HepG2 (cell line): ENCODE data around the gene KRT81. TPM values are rescaled to one million over a fixed set of nuclear protein-coding genes. Genes with fewer than 3 reads are reported as not detected.

ENCODE experiments used
- ATAC-seq: fragments of 200-7000 bp; cut with Tn5 transposase; 3 replicates; pipeline ENCODE4 v1.9.1; 2020; ENCODE audit warnings: mild to moderate bottlenecking, moderate library complexity
- BruUV-seq: library from RNA; stranded (reverse); fragments of 400-500 nt; replicated peaks from 2 replicates; lab custom pipeline; 2021; lab: Mats Ljungman, UMichigan
- CTCF ChIA-PET: fragments of 300-600 bp; formaldehyde crosslinking; extraction: SDS; loops from one replicate; lab custom pipeline; 2021; ENCODE audit warnings: low total read pairs, inconsistent platforms, low intra/inter-chr PET ratio; lab: Yijun Ruan, JAX
- POLR2A ChIA-PET: fragments of 350-600 bp; sonication (Branson Sonifier 250); formaldehyde crosslinking; loops from one replicate; lab custom pipeline; 2020; ENCODE audit warnings: antibody characterized with exemption, inconsistent platforms; lab: Yijun Ruan, JAX
- DNase-seq: peaks from one replicate; pipeline ENCODE4 v3.0.0-alpha.2; 2015; ENCODE audit warnings: low spot score
- FAIRE-seq: peaks from 3 replicates; lab custom pipeline; 2011; peaks lifted over from hg19 to GRCh38; lab: Jason Lieb, UNC
- H2AFZ ChIP-seq: one replicate; pipeline ENCODE4 v1.6.1; 2011; ENCODE audit warnings: low read length, inconsistent platforms
- H3K27ac ChIP-seq: fragments of 300-600 bp; 3 replicates; pipeline ENCODE4 v1.8.0; 2011; ENCODE audit warnings: mixed run types, mild to moderate bottlenecking, mixed read lengths, low read length, inconsistent platforms; ENCODE audit not compliant: insufficient read depth; ENCODE audit errors: extremely low read length
- H3K27me3 ChIP-seq, 2 experiments: fragments of 200-600 bp in 1 of 2; 2 replicates in 1 of 2; 3 replicates in 1 of 2; pipeline versions ENCODE4 v1.6.0 to v1.8.0; 2011; ENCODE audit warnings: low read length in 2 of 2, mild to moderate bottlenecking in 2 of 2, moderate library complexity in 2 of 2, inconsistent platforms in 1 of 2; ENCODE audit not compliant: insufficient read depth in 2 of 2, control insufficient read depth in 1 of 2
- H3K36me3 ChIP-seq, 2 experiments: fragments of 200-600 bp in 1 of 2; replicated peaks in 1 of 2; 2 replicates in 1 of 2; 3 replicates in 1 of 2; pipeline versions ENCODE4 v1.5.1 to v1.8.0; 2011; ENCODE audit warnings: low read length in 2 of 2, inconsistent platforms in 1 of 2; ENCODE audit not compliant: insufficient read depth in 2 of 2, control insufficient read depth in 1 of 2
- H3K4me1 ChIP-seq: 2 replicates; pipeline ENCODE4 v1.5.1; 2012; ENCODE audit warnings: low read length, inconsistent platforms; ENCODE audit not compliant: insufficient read depth
- H3K4me2 ChIP-seq: 2 replicates; pipeline ENCODE4 v1.6.0; 2011; ENCODE audit warnings: low read depth, low read length, inconsistent platforms
- H3K4me3 ChIP-seq, 3 experiments: fragments of 200-600 bp in 1 of 3; sonication (generic), shearing (Covaris generic) in 1 of 3; replicated peaks in 1 of 3; 2 replicates each; pipeline ENCODE4 v1.5.1; 2011 to 2016; ENCODE audit warnings: low read length in 3 of 3, inconsistent platforms in 2 of 3, low read depth in 2 of 3, mild to moderate bottlenecking in 2 of 3, control low read depth in 1 of 3, mixed read lengths in 1 of 3; ENCODE audit not compliant: insufficient read depth in 1 of 3
- H3K79me2 ChIP-seq: one replicate; pipeline ENCODE4 v1.6.1; 2011; ENCODE audit warnings: low read length, inconsistent platforms; ENCODE audit not compliant: insufficient read depth
- H3K9ac ChIP-seq: 2 replicates; pipeline ENCODE4 v1.6.0; 2011; ENCODE audit warnings: mild to moderate bottlenecking, low read depth, low read length, inconsistent platforms; ENCODE audit not compliant: insufficient read depth
- H3K9me3 ChIP-seq: 2 replicates; pipeline ENCODE4 v1.5.1; 2012; ENCODE audit warnings: mild to moderate bottlenecking, low read length
- H4K20me1 ChIP-seq: 2 replicates; pipeline ENCODE4 v1.6.0; 2011; ENCODE audit warnings: inconsistent platforms, mild to moderate bottlenecking, low read length, moderate library complexity; ENCODE audit not compliant: insufficient read depth
- ARNTL ChIP-seq: sonication (generic); formaldehyde crosslinking; IDR thresholded peaks from 2 replicates; pipeline ENCODE4 v1.4.0; 2020; ENCODE audit warnings: mild to moderate bottlenecking, missing genetic modification reagents
- E2F2 ChIP-seq: sonication (generic); formaldehyde crosslinking; IDR thresholded peaks from 2 replicates; pipeline ENCODE4 v1.4.0; 2020; ENCODE audit warnings: missing genetic modification reagents, borderline replicate concordance
- HMGXB4 ChIP-seq, 2 experiments: sonication (generic) in 1 of 2; formaldehyde crosslinking in 1 of 2; IDR thresholded peaks; 2 replicates each; pipeline versions ENCODE4 v1.4.0 to v1.6.1; 2018 to 2020; ENCODE audit warnings: missing genetic modification reagents in 2 of 2, borderline replicate concordance in 1 of 2, low read depth in 1 of 2, mild to moderate bottlenecking in 1 of 2, missing biosample characterization in 1 of 2
- IRF2 ChIP-seq: IDR thresholded peaks from 2 replicates; pipeline ENCODE4 v1.6.1; 2018; ENCODE audit warnings: missing genetic modification reagents, missing compliant biosample characterization
- KLF12 ChIP-seq: sonication (generic); formaldehyde crosslinking; IDR thresholded peaks from 2 replicates; pipeline ENCODE4 v1.4.0; 2020; ENCODE audit warnings: missing genetic modification reagents, borderline replicate concordance
- NR2C2 ChIP-seq: sonication (generic); formaldehyde crosslinking; IDR thresholded peaks from 2 replicates; pipeline ENCODE4 v1.4.0; 2020; ENCODE audit warnings: missing genetic modification reagents, mild to moderate bottlenecking, moderate library complexity, borderline replicate concordance
- REXO4 ChIP-seq: sonication (generic); formaldehyde crosslinking; IDR thresholded peaks from 2 replicates; pipeline ENCODE4 v1.8.0; 2022; ENCODE audit warnings: missing genetic modification reagents, mild to moderate bottlenecking, borderline replicate concordance
- TEAD3 ChIP-seq: optimal IDR thresholded peaks from 2 replicates; pipeline ENCODE3; 2016; ENCODE audit warnings: borderline replicate concordance
- ZNF282 ChIP-seq: fragments of 450-650 bp; IDR thresholded peaks from 2 replicates; pipeline ENCODE4 v1.6.1; 2018; ENCODE audit not compliant: partially characterized antibody
- ZNF335 ChIP-seq: sonication (generic); formaldehyde crosslinking; IDR thresholded peaks from 2 replicates; pipeline ENCODE4 v1.4.0; 2020; ENCODE audit warnings: missing genetic modification reagents
- ZNF543 ChIP-seq: sonication (generic); formaldehyde crosslinking; IDR thresholded peaks from 2 replicates; pipeline ENCODE4 v1.4.0; 2020; ENCODE audit warnings: mild to moderate bottlenecking, missing genetic modification reagents
- ZNF670 ChIP-seq: sonication (generic); formaldehyde crosslinking; IDR thresholded peaks from 2 replicates; pipeline ENCODE4 v1.8.0; 2022; ENCODE audit warnings: mild to moderate bottlenecking, missing genetic modification reagents, borderline replicate concordance
- ZNF678 ChIP-seq: sonication (generic); formaldehyde crosslinking; IDR thresholded peaks from 2 replicates; pipeline ENCODE4 v1.4.0; 2020; ENCODE audit warnings: mild to moderate bottlenecking, missing genetic modification reagents
- ZSCAN9 ChIP-seq: IDR thresholded peaks from 2 replicates; pipeline ENCODE4 v1.6.1; 2016; ENCODE audit warnings: borderline replicate concordance
- WGBS: methylation state at CpG from one replicate; pipeline ENCODE4 v1.1.6; 2017; ENCODE audit warnings: low lambda C conversion rate; 5-methylcytosine and 5-hydroxymethylcytosine counted together
- in situ Hi-C: cut with HindIII; loops from 2 replicates; pipeline ENCODE4 v1.10.0; 2017; ENCODE audit warnings: low pct_unique_long_range_greater_than_20kb; ENCODE audit not compliant: extremely low pct_ligation_motif_present
- intact Hi-C: fragments of 100-400 bp; cut with micrococcal nuclease; formaldehyde crosslinking; loops from one replicate; pipeline ENCODE4 v1.10.0; 2022; ENCODE audit not compliant: unreplicated experiment
- polyA plus RNA-seq, 8 experiments: library from polyadenylated mRNA; depleted of rRNA in 3 of 8; stranded (reverse) in 7 of 8; unstranded in 1 of 8; fragments of >200 nt; fragmentation: Illumina TruSeq in 4 of 8; extraction: Trizol in 4 of 8; gene quantifications; 2 replicates each; pipeline versions ENCODE4 v1.2.1 to v1.2.3, GENCODE V29; 2011 to 2016; ENCODE audit warnings: low read depth in 4 of 8, missing spikeins in 1 of 8, mixed read lengths in 1 of 8; ENCODE audit not compliant: insufficient read depth in 1 of 8
- total RNA-seq, 5 experiments: library from RNA; depleted of rRNA; stranded (reverse); fragments of >200 nt; fragmentation: Illumina TruSeq; extraction: Trizol; gene quantifications; 2 replicates each; pipeline ENCODE4 v1.2.3, GENCODE V29; 2016; ENCODE audit warnings: low read depth in 1 of 5
- TF ChIP-seq, protein P1 (sequence below): sonication (generic); formaldehyde crosslinking; IDR thresholded peaks from 2 replicates; pipeline ENCODE4 v1.8.0; 2023; ENCODE audit warnings: mild to moderate bottlenecking, missing genetic modification reagents
- TF ChIP-seq, protein P2 (sequence below): sonication (generic); formaldehyde crosslinking; IDR thresholded peaks from 2 replicates; pipeline ENCODE4 v1.9.0; 2022; ENCODE audit warnings: missing genetic modification reagents, mild to moderate bottlenecking, borderline replicate concordance

Gene KRT81
- total and polyA plus RNA-seq, 2 of the 13 experiments (the other 11 are each of a cell fraction or from before 2014, with no cell fraction given), result not detected

- TF ChIP-seq, protein P1, sequence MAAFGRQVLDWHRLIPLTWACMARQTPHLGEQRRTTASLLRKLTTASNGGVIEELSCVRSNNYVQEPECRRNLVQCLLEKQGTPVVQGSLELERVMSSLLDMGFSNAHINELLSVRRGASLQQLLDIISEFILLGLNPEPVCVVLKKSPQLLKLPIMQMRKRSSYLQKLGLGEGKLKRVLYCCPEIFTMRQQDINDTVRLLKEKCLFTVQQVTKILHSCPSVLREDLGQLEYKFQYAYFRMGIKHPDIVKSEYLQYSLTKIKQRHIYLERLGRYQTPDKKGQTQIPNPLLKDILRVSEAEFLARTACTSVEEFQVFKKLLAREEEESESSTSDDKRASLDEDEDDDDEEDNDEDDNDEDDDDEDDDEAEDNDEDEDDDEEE (CRISPR knock-in tag), result no peak
- no peak for TF ChIP-seq TEAD3
- no peak for TF ChIP-seq NR2C2 (CRISPR knock-in tag)
These were observed 41.0 kb downstream of the KRT81 start (continued) for GRCh38 chr12:52250048-52250990.

- Histone ChIP-seq H4K20me1 (no peaks in the 10 kb centered on the region), H3K4me3 (no peak overlapping the region), H3K9ac (no peak overlapping the region), H3K27me3 (peaks cover 6 to 48% of the 10 kb centered on the region in 2 experiments; a peak in 4 of 5 replicates), H3K9me3 (no peaks in the 10 kb centered on the region), H3K4me1 (peaks cover 20% of the 10 kb centered on the region), H3K36me3 (no peaks in the 10 kb centered on the region), H3K27ac (no peak overlapping the region), H3K79me2 (no peaks in the 10 kb centered on the region), H2AFZ (no peak overlapping the region), H3K4me2 (no peak overlapping the region)
- DNase-seq (no peak), FAIRE-seq (no peak), ATAC-seq (no peak)
- CTCF ChIA-PET, result no interaction called here
- POLR2A ChIA-PET, result no interaction called here
- in situ Hi-C loops (no loop called here), intact Hi-C loops (loop anchor here (5.0 kb wide), 1 partner anchor 58 kb away; no protein-coding TSS in a partner anchor)
- 14% methylated on average over 2 of the region's 2 CpGs for WGBS
- no TSS peak for BruUV-seq
- TF ChIP-seq ZSCAN9 (CRISPR knock-in tag) (no peak), ZNF678 (CRISPR knock-in tag) (no peak), IRF2 (CRISPR knock-in tag) (no peak), HMGXB4 (CRISPR knock-in tag; IDR thresholded peaks at IDR 0.05; ENCODE audit: borderline replicate concordance in 1 of 2, low read depth in 1 of 2) (no peak), ZNF282 (no peak), ARNTL (CRISPR knock-in tag) (no peak), E2F2 (CRISPR knock-in tag) (no peak), REXO4 (CRISPR knock-in tag) (no peak), ZNF543 (CRISPR knock-in tag) (no peak), ZNF335 (no peak), KLF12 (CRISPR knock-in tag) (no peak), ZNF670 (CRISPR knock-in tag) (no peak)
- TF ChIP-seq, protein P2, sequence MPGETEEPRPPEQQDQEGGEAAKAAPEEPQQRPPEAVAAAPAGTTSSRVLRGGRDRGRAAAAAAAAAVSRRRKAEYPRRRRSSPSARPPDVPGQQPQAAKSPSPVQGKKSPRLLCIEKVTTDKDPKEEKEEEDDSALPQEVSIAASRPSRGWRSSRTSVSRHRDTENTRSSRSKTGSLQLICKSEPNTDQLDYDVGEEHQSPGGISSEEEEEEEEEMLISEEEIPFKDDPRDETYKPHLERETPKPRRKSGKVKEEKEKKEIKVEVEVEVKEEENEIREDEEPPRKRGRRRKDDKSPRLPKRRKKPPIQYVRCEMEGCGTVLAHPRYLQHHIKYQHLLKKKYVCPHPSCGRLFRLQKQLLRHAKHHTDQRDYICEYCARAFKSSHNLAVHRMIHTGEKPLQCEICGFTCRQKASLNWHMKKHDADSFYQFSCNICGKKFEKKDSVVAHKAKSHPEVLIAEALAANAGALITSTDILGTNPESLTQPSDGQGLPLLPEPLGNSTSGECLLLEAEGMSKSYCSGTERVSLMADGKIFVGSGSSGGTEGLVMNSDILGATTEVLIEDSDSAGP (CRISPR knock-in tag), result no peak
These were observed 41.8 kb downstream of the KRT81 start for GRCh38 chr12:52249511-52250047.
